ENCODE data around the gene NOL4. TPM values are rescaled to one million over a fixed set of nuclear protein-coding genes. Genes with fewer than 3 reads are reported as not detected.

The NOL4 gene
- total RNA-seq, 1 donor from 2014 or later, result 1.9 TPM

- Histone ChIP-seq H3K9me3 (ENCODE audit: insufficient read depth, low read depth, low read length) (no peaks in the 10 kb centered on the region), H3K27ac (ENCODE audit: low read depth, low read length) (no peak overlapping the region), H3K4me2 (ENCODE audit: low read length) (peak overlapping the region; percentile 98), H3K4me1 (ENCODE audit: insufficient read depth, low read length) (peaks cover 21% of the 10 kb centered on the region), H2AFZ (ENCODE audit: low read depth, low read length) (peak overlapping the region; percentile 58), H3K27me3 (ENCODE audit: insufficient read depth, low read length) (peaks cover 16% of the 10 kb centered on the region), H3K4me3 (ENCODE audit: insufficient read depth, low read depth, low read length) (peak overlapping the region; percentile 42), H3K9ac (ENCODE audit: low read length) (no peak overlapping the region), H3K79me2 (ENCODE audit: insufficient read depth, low read length) (no peaks in the 10 kb centered on the region), H3K36me3 (ENCODE audit: insufficient read depth, low read length) (no peaks in the 10 kb centered on the region), H4K20me1 (ENCODE audit: insufficient read depth, low read length) (no peaks in the 10 kb centered on the region)
- DNase-seq (ENCODE audit: low read depth) (no peak), FAIRE-seq (no peak)
- Mint-ChIP-seq H3K9me3 (ENCODE audit: unreplicated experiment) (no peaks in the 10 kb centered on the region), H3K4me3 (ENCODE audit: unreplicated experiment) (peak overlapping the region; percentile 75), H3K36me3 (ENCODE audit: low read depth, unreplicated experiment) (no peaks in the 10 kb centered on the region), H3K4me1 (ENCODE audit: low read depth, unreplicated experiment) (no peaks in the 10 kb centered on the region), H3K27me3 (ENCODE audit: low read depth, unreplicated experiment) (peaks cover 18% of the 10 kb centered on the region), H3K27ac (ENCODE audit: unreplicated experiment) (no peak overlapping the region)
- TF ChIP-seq EZH2 (IDR thresholded peaks at IDR 0.05; ENCODE audit: insufficient read depth, low read length), result no peak
- no peak for TF ChIP-seq CTCF (IDR thresholded peaks at IDR 0.05; ENCODE audit: insufficient read depth, low read depth, low read length)
Observed at GRCh38 chr18:34225218-34225553, 473 bp upstream of the NOL4 start.

- Mint-ChIP-seq H3K27ac (ENCODE audit: unreplicated experiment) (no peak overlapping the region), H3K36me3 (ENCODE audit: low read depth, unreplicated experiment) (no peaks in the 10 kb centered on the region), H3K9me3 (ENCODE audit: unreplicated experiment) (no peaks in the 10 kb centered on the region), H3K27me3 (ENCODE audit: low read depth, unreplicated experiment) (peaks cover 24% of the 10 kb centered on the region), H3K4me1 (ENCODE audit: low read depth, unreplicated experiment) (no peaks in the 10 kb centered on the region), H3K4me3 (ENCODE audit: unreplicated experiment) (peak overlapping the region; percentile 86)
- Histone ChIP-seq H3K36me3 (ENCODE audit: insufficient read depth, low read length) (no peaks in the 10 kb centered on the region), H3K9me3 (ENCODE audit: insufficient read depth, low read depth, low read length) (no peaks in the 10 kb centered on the region), H4K20me1 (ENCODE audit: insufficient read depth, low read length) (no peaks in the 10 kb centered on the region), H3K79me2 (ENCODE audit: insufficient read depth, low read length) (no peaks in the 10 kb centered on the region), H3K9ac (ENCODE audit: low read length) (peak overlapping the region; percentile 61), H3K4me3 (ENCODE audit: insufficient read depth, low read depth, low read length) (peak overlapping the region; percentile 66), H3K27me3 (ENCODE audit: insufficient read depth, low read length) (peaks cover 18% of the 10 kb centered on the region), H2AFZ (ENCODE audit: low read depth, low read length) (peak overlapping the region; percentile 99), H3K27ac (ENCODE audit: low read depth, low read length) (no peak overlapping the region), H3K4me2 (ENCODE audit: low read length) (peak overlapping the region; percentile 98), H3K4me1 (ENCODE audit: insufficient read depth, low read length) (peaks cover 21% of the 10 kb centered on the region)
- FAIRE-seq (no peak), DNase-seq (ENCODE audit: low read depth) (no peak)
- no peak for TF ChIP-seq EZH2 (IDR thresholded peaks at IDR 0.05; ENCODE audit: insufficient read depth, low read length)
- TF ChIP-seq CTCF (IDR thresholded peaks at IDR 0.05; ENCODE audit: insufficient read depth, low read depth, low read length), result no peak
Observed at GRCh38 chr18:34223893-34224422, 755 bp downstream of the NOL4 start.

GRCh38 chr18:34223164-34223892, 1.4 kb downstream of the NOL4 start:
- DNase-seq (ENCODE audit: low read depth), result peak; percentile 2

More at GRCh38 chr18:34223164-34223892, 1.4 kb downstream of the NOL4 start:
- peaks cover 18% of the 10 kb centered on the region for H3K27me3 ChIP-seq (ENCODE audit: insufficient read depth, low read length)
- TF ChIP-seq EZH2 (IDR thresholded peaks at IDR 0.05; ENCODE audit: insufficient read depth, low read length) (no peak), CTCF (IDR thresholded peaks at IDR 0.05; ENCODE audit: insufficient read depth, low read depth, low read length) (no peak)
- no peaks in the 10 kb centered on the region for H4K20me1 ChIP-seq (ENCODE audit: insufficient read depth, low read length)
- H3K4me1 ChIP-seq (ENCODE audit: insufficient read depth, low read length), result peaks cover 21% of the 10 kb centered on the region
- Mint-ChIP-seq H3K27me3 (ENCODE audit: low read depth, unreplicated experiment) (peaks cover 24% of the 10 kb centered on the region), H3K27ac (ENCODE audit: unreplicated experiment) (peak overlapping the region; percentile 38), H3K36me3 (ENCODE audit: low read depth, unreplicated experiment) (no peaks in the 10 kb centered on the region), H3K4me3 (ENCODE audit: unreplicated experiment) (peak overlapping the region; percentile 91), H3K9me3 (ENCODE audit: unreplicated experiment) (no peaks in the 10 kb centered on the region), H3K4me1 (ENCODE audit: low read depth, unreplicated experiment) (no peaks in the 10 kb centered on the region)
- no peaks in the 10 kb centered on the region for H3K79me2 ChIP-seq (ENCODE audit: insufficient read depth, low read length)
- H3K4me2 ChIP-seq (ENCODE audit: low read length), result peak overlapping the region; percentile 98
- peak overlapping the region; percentile 66 for H3K4me3 ChIP-seq (ENCODE audit: insufficient read depth, low read depth, low read length)
- H3K36me3 ChIP-seq (ENCODE audit: insufficient read depth, low read length), result no peaks in the 10 kb centered on the region
- H3K27ac ChIP-seq (ENCODE audit: low read depth, low read length), result no peak overlapping the region
- FAIRE-seq, result no peak
- H2AFZ ChIP-seq (ENCODE audit: low read depth, low read length), result peak overlapping the region; percentile 81
- H3K9ac ChIP-seq (ENCODE audit: low read length), result peak overlapping the region; percentile 51
- no peaks in the 10 kb centered on the region for H3K9me3 ChIP-seq (ENCODE audit: insufficient read depth, low read depth, low read length)
